Natural killer cell (primary cell): ENCODE results near the gene GALNT2. TPM values are rescaled to one million over a fixed set of nuclear protein-coding genes. Genes with fewer than 3 reads are reported as not detected.
A peak's percentile ranks its signal among the peaks of the same experiment; 100 is the strongest.

Experiments used
- ATAC-seq, 3 donors: fragments of 150-1000 bp in 2 of 3; fragments of 200-7000 bp in 1 of 3; cut with Tn5 transposase; 1 replicate in 1 of 3; 2 replicates in 2 of 3; pipeline ENCODE4 v1.10.0; 2021; ENCODE audit warnings: mild to moderate bottlenecking in 2 of 3, moderate library complexity in 2 of 3
- DNase-seq, 2 donors: peaks; one replicate each; pipeline versions ENCODE4 v3.0.0 to v3.0.0-alpha.2; 2013 to 2021; ENCODE audit warnings: mixed read lengths in 1 of 2
- H3K27ac ChIP-seq: one replicate; pipeline ENCODE4 v1.5.1; 2013; ENCODE audit warnings: mild to moderate bottlenecking, low read length
- H3K27me3 ChIP-seq: one replicate; pipeline ENCODE4 v1.6.1; 2013; ENCODE audit warnings: low read length; ENCODE audit not compliant: control insufficient read depth, insufficient read depth
- H3K36me3 ChIP-seq: one replicate; pipeline ENCODE4 v1.6.1; 2013; ENCODE audit warnings: low read length; ENCODE audit not compliant: control insufficient read depth, insufficient read depth
- H3K4me1 ChIP-seq: one replicate; pipeline ENCODE4 v1.6.1; 2013; ENCODE audit warnings: low read length; ENCODE audit not compliant: control insufficient read depth, insufficient read depth
- H3K4me3 ChIP-seq: one replicate; pipeline ENCODE4 v1.5.1; 2013; ENCODE audit warnings: low read length
- H3K9me3 ChIP-seq: one replicate; pipeline ENCODE4 v1.6.1; 2013; ENCODE audit warnings: low read length; ENCODE audit not compliant: control insufficient read depth, insufficient read depth
- H3K27ac Mint-ChIP-seq, 2 donors: one replicate each; pipeline ENCODE4 v1.8.0; 2022; ENCODE audit warnings: mild to moderate bottlenecking in 2 of 2, mixed read lengths in 2 of 2, moderate library complexity in 1 of 2
- H3K27me3 Mint-ChIP-seq, 2 donors: one replicate each; pipeline ENCODE4 v1.8.0; 2022; ENCODE audit warnings: low read depth in 2 of 2, mixed read lengths in 2 of 2
- H3K36me3 Mint-ChIP-seq: one replicate; pipeline ENCODE4 v1.8.0; 2022; ENCODE audit warnings: mixed read lengths
- H3K4me1 Mint-ChIP-seq, 2 donors: one replicate each; pipeline ENCODE4 v1.8.0; 2022; ENCODE audit warnings: mixed read lengths in 2 of 2
- H3K4me3 Mint-ChIP-seq: one replicate; pipeline ENCODE4 v1.8.0; 2022; ENCODE audit warnings: mild to moderate bottlenecking, moderate library complexity, mixed read lengths
- H3K9me3 Mint-ChIP-seq, 2 donors: one replicate each; pipeline ENCODE4 v1.8.0; 2022; ENCODE audit warnings: mixed read lengths in 2 of 2
- WGBS: methylation state at CpG from one replicate; pipeline ENCODE4 v1.1.7; 2013; ENCODE audit warnings: missing lambda C conversion rate; ENCODE audit not compliant: insufficient coverage; 5-methylcytosine and 5-hydroxymethylcytosine counted together
- intact Hi-C: fragments of 100-400 bp; cut with micrococcal nuclease; formaldehyde crosslinking; loops from one replicate; pipeline ENCODE4 v1.14.2; 2022
- total RNA-seq, 4 donors: library from RNA; stranded (reverse); fragments of 120-200 nt in 1 of 4; gene quantifications; one replicate each; pipeline versions ENCODE4 v1.2.3 to v1.2.4, GENCODE V29; 2013 to 2022
- TF ChIP-seq, protein P1 (sequence below): fragments of 200-600 bp; IDR thresholded peaks from one replicate; pipeline ENCODE4 v1.8.0; 2022; ENCODE audit warnings: antibody characterized with exemption

The GALNT2 gene
- total RNA-seq, 3 donors from 2014 or later (not counting 1 experiment from before 2014, with no cell fraction given) = 31.2 to 53.6 (median 47.3) TPM

DNA sequence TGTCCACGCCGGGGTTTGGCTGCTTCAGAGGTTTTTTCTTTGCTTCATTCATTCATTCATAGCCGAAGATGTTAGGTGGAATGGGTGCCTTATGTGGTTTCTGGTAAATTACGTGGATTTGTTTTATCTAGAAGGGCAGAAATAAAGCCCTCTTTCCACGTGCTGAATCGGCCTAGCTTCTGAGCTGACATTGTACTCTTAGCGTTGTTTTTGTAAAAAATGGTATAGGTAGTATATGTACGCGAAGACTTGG lies 1.5 kb downstream of the GALNT2 start:
- ATAC-seq (no peak), DNase-seq (peak in 1 of 2 donors; percentile 25)
- peak overlapping the region; percentile 91 for H3K4me3 Mint-ChIP-seq
- no peaks in the 10 kb centered on the region for H3K27me3 Mint-ChIP-seq
- Histone ChIP-seq H3K27me3 (no peaks in the 10 kb centered on the region), H3K4me1 (peaks cover 14% of the 10 kb centered on the region), H3K9me3 (no peaks in the 10 kb centered on the region), H3K4me3 (no peak overlapping the region), H3K36me3 (no peaks in the 10 kb centered on the region), H3K27ac (no peak overlapping the region)
- no peaks in the 10 kb centered on the region for H3K36me3 Mint-ChIP-seq
- TF ChIP-seq, protein P1, sequence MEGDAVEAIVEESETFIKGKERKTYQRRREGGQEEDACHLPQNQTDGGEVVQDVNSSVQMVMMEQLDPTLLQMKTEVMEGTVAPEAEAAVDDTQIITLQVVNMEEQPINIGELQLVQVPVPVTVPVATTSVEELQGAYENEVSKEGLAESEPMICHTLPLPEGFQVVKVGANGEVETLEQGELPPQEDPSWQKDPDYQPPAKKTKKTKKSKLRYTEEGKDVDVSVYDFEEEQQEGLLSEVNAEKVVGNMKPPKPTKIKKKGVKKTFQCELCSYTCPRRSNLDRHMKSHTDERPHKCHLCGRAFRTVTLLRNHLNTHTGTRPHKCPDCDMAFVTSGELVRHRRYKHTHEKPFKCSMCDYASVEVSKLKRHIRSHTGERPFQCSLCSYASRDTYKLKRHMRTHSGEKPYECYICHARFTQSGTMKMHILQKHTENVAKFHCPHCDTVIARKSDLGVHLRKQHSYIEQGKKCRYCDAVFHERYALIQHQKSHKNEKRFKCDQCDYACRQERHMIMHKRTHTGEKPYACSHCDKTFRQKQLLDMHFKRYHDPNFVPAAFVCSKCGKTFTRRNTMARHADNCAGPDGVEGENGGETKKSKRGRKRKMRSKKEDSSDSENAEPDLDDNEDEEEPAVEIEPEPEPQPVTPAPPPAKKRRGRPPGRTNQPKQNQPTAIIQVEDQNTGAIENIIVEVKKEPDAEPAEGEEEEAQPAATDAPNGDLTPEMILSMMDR = no peak
- peak overlapping the region; percentile 80 to 85 for H3K27ac Mint-ChIP-seq
- intact Hi-C loops = loop anchor here (5.0 kb wide), 1 partner anchor 54 kb away; no protein-coding TSS in a partner anchor
- WGBS = 33% methylated on average over 9 of the region's 9 CpGs
- H3K4me1 Mint-ChIP-seq = peaks cover 39 to 45% of the 10 kb centered on the region in 2 donors
- H3K9me3 Mint-ChIP-seq = no peaks in the 10 kb centered on the region

DNA sequence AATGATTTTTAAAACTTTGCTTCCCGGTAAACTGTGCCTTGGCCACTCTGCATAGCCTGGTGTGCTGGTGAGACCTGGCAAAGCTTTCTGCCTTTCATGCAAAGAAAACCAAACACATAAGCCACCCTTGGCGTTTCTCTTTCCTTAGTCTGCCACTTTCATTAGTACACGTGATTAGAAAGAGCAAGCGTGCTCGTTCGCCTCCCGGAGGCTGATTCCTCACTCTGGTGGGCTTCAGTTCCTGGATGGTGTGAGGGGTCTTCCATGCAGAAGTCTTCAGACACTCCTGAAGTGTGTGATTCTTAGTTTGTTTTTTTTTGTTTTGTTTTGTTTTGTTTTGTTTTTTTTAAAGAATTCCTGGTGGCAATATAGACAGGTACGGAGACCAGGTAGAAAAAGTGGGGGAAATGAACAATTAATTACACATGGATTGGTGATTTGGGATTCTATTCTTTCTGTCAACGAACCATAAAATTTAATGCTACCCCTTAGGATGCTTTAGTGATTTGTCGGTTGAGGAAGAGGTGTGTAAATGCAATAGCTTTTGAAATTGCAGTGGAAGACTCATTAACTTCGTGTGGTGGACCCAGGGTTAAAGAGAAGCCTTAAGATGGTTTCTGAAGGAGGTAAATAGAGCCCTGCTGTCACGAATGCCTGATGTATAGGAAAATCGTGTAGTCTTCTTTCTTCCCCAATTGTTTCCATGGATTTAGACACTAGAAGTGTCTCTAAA lies 2.1 kb downstream of the GALNT2 start:
- Mint-ChIP-seq H3K36me3 (no peaks in the 10 kb centered on the region), H3K27ac (peak overlapping the region; percentile 80 to 85)
- intact Hi-C loops = loop anchor here (5.0 kb wide), 1 partner anchor 53 kb away; no protein-coding TSS in a partner anchor

GRCh38 chr1:230069796-230070195 lies 2.8 kb downstream of the GALNT2 start:
- DNase-seq (no peak), ATAC-seq (no peak)
- peak overlapping the region in 1 of 2 donors; percentile 80 for H3K27ac Mint-ChIP-seq
- WGBS = 94% methylated on average over 4 of the region's 4 CpGs
- no peaks in the 10 kb centered on the region for H3K36me3 Mint-ChIP-seq
- Histone ChIP-seq H3K4me1 (peaks cover 14% of the 10 kb centered on the region), H3K9me3 (no peaks in the 10 kb centered on the region), H3K27ac (no peak overlapping the region), H3K27me3 (no peaks in the 10 kb centered on the region), H3K36me3 (no peaks in the 10 kb centered on the region), H3K4me3 (no peak overlapping the region)
- peak overlapping the region; percentile 91 for H3K4me3 Mint-ChIP-seq
- peaks cover 39 to 46% of the 10 kb centered on the region in 2 donors for H3K4me1 Mint-ChIP-seq
- TF ChIP-seq, protein P1 = no peak
- no peaks in the 10 kb centered on the region for H3K9me3 Mint-ChIP-seq
- H3K27me3 Mint-ChIP-seq = no peaks in the 10 kb centered on the region
- intact Hi-C loops = loop anchor here (5.0 kb wide), 1 partner anchor 53 kb away; no protein-coding TSS in a partner anchor

More for the DNA sequence above, 2.1 kb downstream of the GALNT2 start:
- no peak overlapping the region for H3K27ac ChIP-seq
- TF ChIP-seq, protein P1 = no peak
- H3K4me3 ChIP-seq = no peak overlapping the region
- H3K4me3 Mint-ChIP-seq = peak overlapping the region; percentile 91
- peaks cover 39 to 46% of the 10 kb centered on the region in 2 donors for H3K4me1 Mint-ChIP-seq
- H3K27me3 Mint-ChIP-seq = no peaks in the 10 kb centered on the region
- H3K9me3 ChIP-seq = no peaks in the 10 kb centered on the region
- ATAC-seq (no peak), DNase-seq (peak in 1 of 2 donors; percentile 27)
- no peaks in the 10 kb centered on the region for H3K9me3 Mint-ChIP-seq
- H3K27me3 ChIP-seq = no peaks in the 10 kb centered on the region
- no peaks in the 10 kb centered on the region for H3K36me3 ChIP-seq
- 62% methylated on average over 11 of the region's 13 CpGs for WGBS
- H3K4me1 ChIP-seq = peaks cover 14% of the 10 kb centered on the region
